Measurements from ENCODE around the gene DCLRE1A. TPM values are rescaled to one million over a fixed set of nuclear protein-coding genes. Genes with fewer than 3 reads are reported as not detected.

The DCLRE1A gene
- total RNA-seq, 1 experiment from 2014 or later: 15.0 TPM

- in situ Hi-C loops (cut with HindIII; ENCODE audit: low pct_unique_long_range_greater_than_20kb, low sequenced_read_pairs): no loop called here
- peaks cover 16% of the 10 kb centered on the region for H3K4me1 ChIP-seq (ENCODE audit: control insufficient read depth, insufficient read depth, low read length)
- no peak overlapping the region for H3K4me3 ChIP-seq (ENCODE audit: low read depth in 2 of 2, low read length in 2 of 2)
- intact Hi-C loops (cut with micrococcal nuclease; ENCODE audit: unreplicated experiment): loop anchor here (10.0 kb wide), 1 partner anchor 144 kb away; no protein-coding TSS in a partner anchor
- no peak overlapping the region for H3K27ac ChIP-seq (ENCODE audit: low read length)
- ATAC-seq: no peak
- BruUV-seq (replicated peaks): no TSS peak
- H3K36me3 ChIP-seq (ENCODE audit: control insufficient read depth, insufficient read depth, low read length): peaks cover 2% of the 10 kb centered on the region
- CTCF ChIA-PET: no interaction called here
- POLR2A ChIA-PET: no interaction called here
- no peak for TF ChIP-seq SIN3A (IDR thresholded peaks at IDR 0.05; ENCODE audit: borderline replicate concordance, insufficient read depth, low read depth, low read length)
- TF ChIP-seq CTCF (IDR thresholded peaks at IDR 0.05): no peak; the same call in 1 of the 2 replicates
- TF ChIP-seq TCF7L2 (IDR thresholded peaks at IDR 0.05; ENCODE audit: low read depth, low read length): no peak
- TF ChIP-seq, protein P1, sequence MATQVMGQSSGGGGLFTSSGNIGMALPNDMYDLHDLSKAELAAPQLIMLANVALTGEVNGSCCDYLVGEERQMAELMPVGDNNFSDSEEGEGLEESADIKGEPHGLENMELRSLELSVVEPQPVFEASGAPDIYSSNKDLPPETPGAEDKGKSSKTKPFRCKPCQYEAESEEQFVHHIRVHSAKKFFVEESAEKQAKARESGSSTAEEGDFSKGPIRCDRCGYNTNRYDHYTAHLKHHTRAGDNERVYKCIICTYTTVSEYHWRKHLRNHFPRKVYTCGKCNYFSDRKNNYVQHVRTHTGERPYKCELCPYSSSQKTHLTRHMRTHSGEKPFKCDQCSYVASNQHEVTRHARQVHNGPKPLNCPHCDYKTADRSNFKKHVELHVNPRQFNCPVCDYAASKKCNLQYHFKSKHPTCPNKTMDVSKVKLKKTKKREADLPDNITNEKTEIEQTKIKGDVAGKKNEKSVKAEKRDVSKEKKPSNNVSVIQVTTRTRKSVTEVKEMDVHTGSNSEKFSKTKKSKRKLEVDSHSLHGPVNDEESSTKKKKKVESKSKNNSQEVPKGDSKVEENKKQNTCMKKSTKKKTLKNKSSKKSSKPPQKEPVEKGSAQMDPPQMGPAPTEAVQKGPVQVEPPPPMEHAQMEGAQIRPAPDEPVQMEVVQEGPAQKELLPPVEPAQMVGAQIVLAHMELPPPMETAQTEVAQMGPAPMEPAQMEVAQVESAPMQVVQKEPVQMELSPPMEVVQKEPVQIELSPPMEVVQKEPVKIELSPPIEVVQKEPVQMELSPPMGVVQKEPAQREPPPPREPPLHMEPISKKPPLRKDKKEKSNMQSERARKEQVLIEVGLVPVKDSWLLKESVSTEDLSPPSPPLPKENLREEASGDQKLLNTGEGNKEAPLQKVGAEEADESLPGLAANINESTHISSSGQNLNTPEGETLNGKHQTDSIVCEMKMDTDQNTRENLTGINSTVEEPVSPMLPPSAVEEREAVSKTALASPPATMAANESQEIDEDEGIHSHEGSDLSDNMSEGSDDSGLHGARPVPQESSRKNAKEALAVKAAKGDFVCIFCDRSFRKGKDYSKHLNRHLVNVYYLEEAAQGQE (IDR thresholded peaks at IDR 0.05; ENCODE audit: insufficient read depth in 1 of 2, low read depth in 2 of 2, low read length in 1 of 2): no peak
- TF ChIP-seq POLR2AphosphoS5 (IDR thresholded peaks at IDR 0.05; ENCODE audit: low read depth, low read length): no peak
- no peaks in the 10 kb centered on the region for H3K9me3 ChIP-seq (ENCODE audit: control insufficient read depth, insufficient read depth, low read depth, low read length)
- DNase-seq (ENCODE audit: low read depth, low spot score): no peak
- no peaks in the 10 kb centered on the region for H3K27me3 ChIP-seq (ENCODE audit: control insufficient read depth, insufficient read depth, low read length)
These were observed 4.6 kb downstream of the DCLRE1A start for GRCh38 chr10:113849140-113849803.

DNA sequence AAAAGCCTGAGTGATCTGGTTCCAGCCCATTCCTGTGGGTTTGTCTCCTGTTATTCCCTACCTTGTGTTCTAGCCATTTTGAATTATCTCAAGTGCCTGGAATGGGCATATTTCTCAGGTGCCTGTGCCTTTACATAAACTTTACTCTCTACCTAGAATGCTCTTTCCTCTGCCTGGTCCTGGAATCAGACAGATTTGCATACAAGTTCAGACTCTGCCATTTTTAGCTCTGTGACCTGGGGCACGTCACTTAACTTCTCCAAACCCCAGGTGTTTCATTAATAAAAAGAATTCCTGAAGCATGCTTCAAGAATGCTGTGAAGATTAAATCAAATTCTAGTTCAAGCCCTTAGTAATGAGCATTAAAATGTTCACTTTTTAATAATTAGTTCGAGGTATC is 7.8 kb downstream of the DCLRE1A start:
- CTCF ChIA-PET: no interaction called here

More for the DNA sequence above, 7.8 kb downstream of the DCLRE1A start:
- no peak for DNase-seq (ENCODE audit: low read depth, low spot score)
- intact Hi-C loops (cut with micrococcal nuclease; ENCODE audit: unreplicated experiment) (loop anchor here (10.0 kb wide), 1 partner anchor 141 kb away; no protein-coding TSS in a partner anchor), in situ Hi-C loops (cut with HindIII; ENCODE audit: low pct_unique_long_range_greater_than_20kb, low sequenced_read_pairs) (no loop called here)
- peaks cover 1% of the 10 kb centered on the region; the same call in 1 of the 2 replicates for H3K4me1 ChIP-seq (ENCODE audit: control insufficient read depth, insufficient read depth, low read length)
- no TSS peak for BruUV-seq (replicated peaks)
- POLR2A ChIA-PET: no interaction called here
- no peak overlapping the region for H3K27ac ChIP-seq (ENCODE audit: low read length)
- TF ChIP-seq, protein P1 (IDR thresholded peaks at IDR 0.05; ENCODE audit: insufficient read depth in 1 of 2, low read depth in 2 of 2, low read length in 1 of 2): no peak
- no peak for TF ChIP-seq POLR2AphosphoS5 (IDR thresholded peaks at IDR 0.05; ENCODE audit: low read depth, low read length)
- TF ChIP-seq TCF7L2 (IDR thresholded peaks at IDR 0.05; ENCODE audit: low read depth, low read length): no peak
- TF ChIP-seq CTCF (IDR thresholded peaks at IDR 0.05): no peak
- TF ChIP-seq SIN3A (IDR thresholded peaks at IDR 0.05; ENCODE audit: borderline replicate concordance, insufficient read depth, low read depth, low read length): no peak
- no peaks in the 10 kb centered on the region for H3K9me3 ChIP-seq (ENCODE audit: control insufficient read depth, insufficient read depth, low read depth, low read length)
- no peak for ATAC-seq
- H3K4me3 ChIP-seq (ENCODE audit: low read depth in 2 of 2, low read length in 2 of 2): no peak overlapping the region
- H3K36me3 ChIP-seq (ENCODE audit: control insufficient read depth, insufficient read depth, low read length): peaks cover 2% of the 10 kb centered on the region; the same call in 1 of the 2 replicates
- H3K27me3 ChIP-seq (ENCODE audit: control insufficient read depth, insufficient read depth, low read length): no peaks in the 10 kb centered on the region

Data from Panc1 (cell line).